Measurements from ENCODE around the gene TMEM109.

The TMEM109 gene

GRCh38 chr11:60869451-60869825 lies 44.5 kb upstream of the TMEM109 start:
- no peak for TF ChIP-seq CTCF (IDR thresholded peaks at IDR 0.05; ENCODE audit: insufficient read depth, low read depth, low read length, missing control alignments)
- no peak overlapping the region for H3K4me3 ChIP-seq (ENCODE audit: low read depth, low read length)
- DNase-seq (ENCODE audit: low read depth) = no peak

GRCh38 chr11:60870276-60870675 lies 43.7 kb upstream of the TMEM109 start:
- TF ChIP-seq CTCF (IDR thresholded peaks at IDR 0.05; ENCODE audit: insufficient read depth, low read depth, low read length, missing control alignments) = no peak
- peak; percentile 19 for DNase-seq (ENCODE audit: low read depth)

GRCh38 chr11:60870733-60871377 lies 43.1 kb upstream of the TMEM109 start:
- no peak for TF ChIP-seq CTCF (IDR thresholded peaks at IDR 0.05; ENCODE audit: insufficient read depth, low read depth, low read length, missing control alignments)
- no peak overlapping the region for H3K4me3 ChIP-seq (ENCODE audit: low read depth, low read length)
- no peak for DNase-seq (ENCODE audit: low read depth)

More at GRCh38 chr11:60870276-60870675, 43.7 kb upstream of the TMEM109 start:
- no peak overlapping the region for H3K4me3 ChIP-seq (ENCODE audit: low read depth, low read length)

GRCh38 chr11:60871378-60872061 lies 42.4 kb upstream of the TMEM109 start:
- no peak for DNase-seq (ENCODE audit: low read depth)
- no peak for TF ChIP-seq CTCF (IDR thresholded peaks at IDR 0.05; ENCODE audit: insufficient read depth, low read depth, low read length, missing control alignments)
- H3K4me3 ChIP-seq (ENCODE audit: low read depth, low read length) = no peak overlapping the region

GRCh38 chr11:60872124-60872960 lies 41.6 kb upstream of the TMEM109 start:
- H3K4me3 ChIP-seq (ENCODE audit: low read depth, low read length) = no peak overlapping the region
- no peak for DNase-seq (ENCODE audit: low read depth)
- no peak for TF ChIP-seq CTCF (IDR thresholded peaks at IDR 0.05; ENCODE audit: insufficient read depth, low read depth, low read length, missing control alignments)

GRCh38 chr11:60872961-60873524 lies 40.9 kb upstream of the TMEM109 start:
- DNase-seq (ENCODE audit: low read depth) = no peak
- H3K4me3 ChIP-seq (ENCODE audit: low read depth, low read length) = no peak overlapping the region
- no peak for TF ChIP-seq CTCF (IDR thresholded peaks at IDR 0.05; ENCODE audit: insufficient read depth, low read depth, low read length, missing control alignments)
